ENCODE data around the gene CACNG4.

Gene CACNG4

GRCh38 chr17:66976781-66977201, 12.3 kb downstream of the CACNG4 start:
- H3K4me3 ChIP-seq = no peak overlapping the region

GRCh38 chr17:66978514-66979061, 14.1 kb downstream of the CACNG4 start:
- H3K4me3 ChIP-seq = no peak overlapping the region
- no peak overlapping the region for H3K27ac ChIP-seq

More at GRCh38 chr17:66976781-66977201, 12.3 kb downstream of the CACNG4 start:
- H3K27ac ChIP-seq = no peak overlapping the region

DNA sequence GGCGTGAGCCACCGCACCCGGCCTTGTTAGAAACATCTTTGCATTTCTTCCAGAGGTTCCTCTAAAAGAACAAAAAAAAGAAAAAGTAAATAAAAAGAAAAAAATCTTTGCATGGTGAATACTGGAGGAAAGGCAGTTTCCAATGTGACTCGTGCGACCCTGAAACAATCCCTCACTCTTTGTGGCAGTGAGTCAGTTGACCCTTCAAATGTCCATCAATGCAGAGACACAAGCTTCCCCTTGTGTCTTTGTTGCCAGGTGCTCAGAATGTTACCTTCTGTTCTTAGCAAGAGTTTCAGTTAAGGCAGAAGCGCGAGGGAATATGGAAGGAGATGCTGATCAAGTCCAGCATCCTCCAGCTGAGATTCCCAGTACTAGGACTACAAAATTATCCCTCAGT, 16.4 kb downstream of the CACNG4 start:
- no peak overlapping the region for H3K4me3 ChIP-seq
- H3K27ac ChIP-seq = no peak overlapping the region

GRCh38 chr17:66981983-66982508, 17.5 kb downstream of the CACNG4 start:
- no peak overlapping the region for H3K27ac ChIP-seq
- no peak overlapping the region for H3K4me3 ChIP-seq

- H3K4me3 ChIP-seq = no peak overlapping the region
Observed at GRCh38 chr17:66983414-66984021, 19.0 kb downstream of the CACNG4 start.

GRCh38 chr17:66984730-66985129, 20.2 kb downstream of the CACNG4 start:
- Histone ChIP-seq H3K4me3 (no peak overlapping the region), H3K27ac (no peak overlapping the region)

More at GRCh38 chr17:66983414-66984021, 19.0 kb downstream of the CACNG4 start:
- H3K27ac ChIP-seq = no peak overlapping the region

DNA sequence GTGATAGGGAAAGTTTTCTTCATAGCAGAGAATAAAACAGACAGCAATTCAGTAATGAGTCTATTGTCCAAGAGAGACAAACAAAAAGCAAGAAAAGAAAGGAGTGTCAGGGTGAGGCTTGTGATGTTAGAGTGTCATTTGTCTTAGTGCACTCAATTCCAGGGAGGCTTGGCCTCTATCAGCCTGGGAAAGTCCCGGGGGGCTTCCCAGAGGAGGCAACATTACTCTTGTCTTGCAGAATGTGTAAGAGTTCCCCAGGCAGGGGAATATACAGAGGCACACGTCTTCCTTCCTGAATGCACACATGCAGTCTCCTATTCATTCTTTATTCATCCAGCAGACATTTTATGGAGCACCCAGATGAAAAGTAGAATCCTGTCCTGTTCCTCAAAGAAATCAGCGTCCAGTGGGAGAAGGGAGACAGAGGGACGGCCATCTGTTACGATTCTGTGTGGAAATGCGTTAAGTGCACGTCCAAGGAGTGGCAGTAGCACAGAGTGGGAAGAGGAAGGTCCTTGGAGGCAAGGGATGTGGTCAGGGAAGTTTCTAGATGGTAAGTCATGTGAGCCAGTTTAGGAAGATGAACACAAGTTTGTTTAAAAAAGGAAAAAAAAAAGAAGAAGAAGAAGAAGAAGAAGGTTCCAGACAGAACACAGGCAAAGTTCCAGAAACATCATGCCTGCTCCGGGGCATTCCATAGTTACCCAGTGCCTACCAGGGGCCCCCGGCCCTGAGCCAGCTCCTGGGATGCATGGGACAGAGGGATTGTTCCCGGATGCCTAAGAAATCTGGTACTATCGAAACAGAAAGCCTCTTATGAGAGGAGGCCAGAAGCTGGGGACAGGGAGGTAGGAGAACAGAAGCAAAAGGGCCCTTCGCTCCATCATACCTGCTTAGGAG, 21.1 kb downstream of the CACNG4 start:
- no peak overlapping the region for H3K27ac ChIP-seq
- no peak overlapping the region for H3K4me3 ChIP-seq

GRCh38 chr17:66986659-66987058, 22.2 kb downstream of the CACNG4 start:
- H3K27ac ChIP-seq = no peak overlapping the region
- no peak overlapping the region for H3K4me3 ChIP-seq

GRCh38 chr17:66987059-66987616, 22.6 kb downstream of the CACNG4 start:
- Histone ChIP-seq H3K4me3 (no peak overlapping the region), H3K27ac (no peak overlapping the region)

DNA sequence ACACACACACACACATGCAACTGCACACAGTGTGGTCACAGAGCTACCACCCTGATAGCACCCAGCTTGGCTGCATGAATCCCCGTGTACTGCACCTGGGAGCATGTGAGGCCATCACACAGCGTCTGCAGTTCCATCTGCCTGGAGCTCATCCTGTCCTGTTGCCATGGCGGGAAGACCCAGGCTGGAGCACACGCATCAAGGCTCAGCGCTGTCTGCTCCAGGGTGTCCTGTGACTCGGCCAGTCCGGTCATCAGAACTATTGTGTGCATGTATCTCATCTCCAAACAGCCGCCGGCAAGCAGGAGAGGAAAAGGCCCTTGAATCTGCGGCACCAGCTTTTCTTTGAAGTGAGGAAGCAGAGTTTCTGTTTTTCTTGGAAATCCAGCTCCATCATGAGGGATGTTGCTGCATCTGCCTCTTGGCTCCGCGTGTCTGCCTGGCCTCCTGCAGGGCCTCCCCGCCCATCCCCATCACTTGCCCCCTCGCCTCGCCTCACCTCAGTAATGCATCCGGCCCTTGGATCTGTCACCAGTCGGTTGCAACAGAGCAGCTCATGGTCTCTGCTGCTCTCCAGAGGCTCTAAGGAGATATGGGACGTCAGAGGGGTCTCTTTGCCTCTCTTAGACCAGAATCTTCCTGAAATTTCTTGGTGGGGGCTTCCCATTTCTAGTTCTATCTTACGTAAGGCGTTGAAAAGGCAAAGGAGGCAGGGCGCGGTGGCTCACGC, 23.7 kb downstream of the CACNG4 start:
- no peak overlapping the region for H3K4me3 ChIP-seq
- no peak overlapping the region for H3K27ac ChIP-seq

GRCh38 chr17:66989076-66989475, 24.6 kb downstream of the CACNG4 start:
- Histone ChIP-seq H3K4me3 (no peak overlapping the region), H3K27ac (no peak overlapping the region)

GRCh38 chr17:66989579-66989978, 25.1 kb downstream of the CACNG4 start:
- H3K4me3 ChIP-seq = no peak overlapping the region
- H3K27ac ChIP-seq = no peak overlapping the region

DNA sequence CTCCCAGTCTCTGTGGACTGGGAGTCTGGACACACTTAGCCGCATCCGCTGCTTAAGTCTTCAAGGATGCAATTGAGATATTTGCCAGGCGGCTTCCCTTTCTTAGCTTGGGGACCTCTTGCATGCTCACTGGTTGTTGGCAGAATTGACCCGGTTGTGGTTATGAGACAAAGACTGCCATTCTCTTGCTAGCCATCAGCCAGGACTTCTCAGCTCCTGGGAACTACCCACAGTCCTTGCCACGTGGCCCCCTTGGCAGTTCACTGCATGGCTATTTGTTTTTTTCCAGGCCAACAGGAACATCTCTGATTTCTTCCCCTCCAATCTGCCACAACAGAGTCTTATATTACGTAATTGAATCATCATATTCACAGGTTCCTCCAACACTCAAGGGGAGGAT, 25.5 kb downstream of the CACNG4 start:
- Histone ChIP-seq H3K27ac (no peak overlapping the region), H3K4me3 (no peak overlapping the region)

DNA sequence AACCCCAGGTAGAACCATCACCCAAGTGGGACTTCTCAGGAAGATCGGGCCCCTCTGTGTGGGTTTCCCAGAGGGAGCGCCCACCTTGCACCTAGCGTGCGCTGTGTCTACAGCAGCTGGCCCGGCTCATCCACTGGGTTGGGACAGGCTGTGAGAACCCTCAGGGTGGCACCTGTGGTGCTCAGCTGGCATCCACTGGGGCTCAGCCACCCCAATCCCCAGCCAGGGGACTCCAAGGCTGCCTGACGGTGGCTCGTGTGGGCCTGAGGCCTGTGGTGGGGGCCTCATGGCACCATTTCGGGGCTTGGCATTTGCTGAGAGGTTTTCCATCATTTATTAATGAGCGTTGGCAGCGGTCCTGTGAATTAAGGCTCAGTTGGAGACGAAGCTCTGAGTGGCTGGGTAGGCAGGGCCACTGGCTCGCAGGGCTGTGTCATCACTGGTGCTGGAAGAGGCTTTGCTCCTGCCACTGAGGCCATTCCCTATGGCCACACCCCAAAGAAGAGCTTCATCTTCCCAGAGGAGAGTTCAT, 28.5 kb downstream of the CACNG4 start:
- Histone ChIP-seq H3K4me3 (no peak overlapping the region), H3K27ac (no peak overlapping the region)

DNA sequence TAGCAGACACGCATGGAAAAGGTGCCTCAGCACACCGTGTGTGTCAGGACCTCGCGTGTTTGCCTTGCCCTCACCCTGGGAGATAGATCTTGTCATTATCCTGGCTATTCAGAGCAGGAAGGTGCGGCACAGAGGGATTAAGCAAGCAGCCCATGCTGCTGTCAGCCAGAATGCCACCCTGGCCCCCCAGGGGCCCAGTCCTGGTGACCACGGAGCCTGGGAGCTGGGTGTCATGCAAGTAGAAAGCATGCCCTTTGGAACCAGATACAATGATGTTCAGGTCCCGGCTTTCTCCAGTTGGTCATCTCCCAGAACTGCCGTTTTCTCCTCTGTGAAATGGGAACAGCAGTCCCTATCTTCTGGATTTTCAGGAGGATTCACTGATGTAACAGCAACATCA, 29.9 kb downstream of the CACNG4 start:
- Histone ChIP-seq H3K27ac (no peak overlapping the region), H3K4me3 (no peak overlapping the region)

DNA sequence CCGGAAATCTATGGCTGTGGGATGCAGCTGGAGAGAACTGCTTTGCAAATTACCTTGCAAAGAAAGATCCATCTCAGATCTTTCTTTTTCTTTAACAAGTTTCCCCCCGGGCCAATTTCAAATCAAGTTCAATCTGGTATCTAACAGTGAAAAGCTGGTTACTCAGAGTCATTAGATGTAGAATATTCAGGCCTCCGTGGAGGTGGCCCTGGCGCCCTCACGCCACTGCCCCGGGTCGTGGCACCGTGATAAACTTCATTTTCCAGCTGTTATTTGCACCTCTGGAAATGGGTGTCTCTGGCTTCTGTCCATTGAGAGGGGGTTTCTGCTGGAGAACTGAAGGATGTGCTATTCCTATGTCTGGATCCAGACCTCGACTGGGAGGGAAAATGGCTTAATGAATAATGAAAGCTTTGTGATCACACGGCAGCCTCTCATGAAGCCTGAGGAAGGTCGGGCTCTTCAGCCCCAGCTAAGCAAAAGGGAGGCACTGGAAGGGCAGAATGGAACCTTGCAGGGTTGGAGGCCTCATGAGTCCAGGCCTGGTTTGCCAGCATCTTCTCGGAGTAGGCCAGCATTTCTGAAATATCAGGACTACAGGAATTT, 30.5 kb downstream of the CACNG4 start:
- Histone ChIP-seq H3K4me3 (no peak overlapping the region), H3K27ac (no peak overlapping the region)

DNA sequence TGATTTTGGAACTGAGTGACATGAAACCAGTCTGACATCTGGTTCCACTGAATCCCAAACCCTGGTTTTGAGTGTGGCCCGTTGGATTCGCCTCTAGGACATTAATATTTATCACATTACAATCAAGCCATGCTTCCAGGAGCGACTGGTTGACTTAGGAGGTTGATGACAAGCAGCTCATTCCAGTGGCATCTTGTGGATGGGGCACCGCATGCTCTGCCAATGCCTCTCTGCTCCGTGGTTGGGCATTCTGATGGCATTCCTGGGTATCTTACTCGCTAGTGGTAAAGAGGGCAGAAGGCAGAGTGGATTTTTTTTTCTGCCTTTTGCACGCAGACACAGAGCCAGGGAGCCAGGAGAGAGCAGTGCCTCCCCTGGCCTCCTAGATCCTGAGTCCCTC, 31.4 kb downstream of the CACNG4 start:
- no peak overlapping the region for H3K4me3 ChIP-seq
- no peak overlapping the region for H3K27ac ChIP-seq

DNA sequence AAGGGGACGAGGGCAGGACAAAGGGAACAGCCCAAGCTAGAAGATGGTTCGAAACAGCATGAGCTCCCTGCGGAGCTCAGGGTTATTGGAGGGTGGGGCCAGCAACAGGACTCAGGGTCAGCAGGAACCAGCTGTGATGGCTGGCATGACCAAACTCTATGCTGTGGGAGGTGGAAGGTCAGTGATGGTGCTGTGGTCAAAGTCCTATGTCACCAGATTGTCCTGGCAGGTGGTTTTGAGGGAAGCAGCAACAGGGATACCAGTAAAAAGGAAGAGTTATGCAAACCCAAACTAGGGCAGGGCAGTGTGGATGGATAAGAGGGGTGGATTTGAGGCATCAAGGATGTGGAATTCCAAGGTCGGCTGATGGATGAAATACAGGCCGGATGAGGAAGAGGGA, 32.4 kb downstream of the CACNG4 start:
- Histone ChIP-seq H3K27ac (no peak overlapping the region), H3K4me3 (no peak overlapping the region)

- Histone ChIP-seq H3K4me3 (no peak overlapping the region), H3K27ac (no peak overlapping the region)
Observed at GRCh38 chr17:67003231-67003630, 38.7 kb downstream of the CACNG4 start.

Measured in skin epidermis (tissue), 12 donors.